ENCODE results near the gene TXNIP. TPM values are rescaled to one million over a fixed set of nuclear protein-coding genes. Genes with fewer than 3 reads are reported as not detected.

TXNIP gene
- total and polyA plus RNA-seq, 2 experiments from 2014 or later = 22.8 to 29.1 TPM

DNA sequence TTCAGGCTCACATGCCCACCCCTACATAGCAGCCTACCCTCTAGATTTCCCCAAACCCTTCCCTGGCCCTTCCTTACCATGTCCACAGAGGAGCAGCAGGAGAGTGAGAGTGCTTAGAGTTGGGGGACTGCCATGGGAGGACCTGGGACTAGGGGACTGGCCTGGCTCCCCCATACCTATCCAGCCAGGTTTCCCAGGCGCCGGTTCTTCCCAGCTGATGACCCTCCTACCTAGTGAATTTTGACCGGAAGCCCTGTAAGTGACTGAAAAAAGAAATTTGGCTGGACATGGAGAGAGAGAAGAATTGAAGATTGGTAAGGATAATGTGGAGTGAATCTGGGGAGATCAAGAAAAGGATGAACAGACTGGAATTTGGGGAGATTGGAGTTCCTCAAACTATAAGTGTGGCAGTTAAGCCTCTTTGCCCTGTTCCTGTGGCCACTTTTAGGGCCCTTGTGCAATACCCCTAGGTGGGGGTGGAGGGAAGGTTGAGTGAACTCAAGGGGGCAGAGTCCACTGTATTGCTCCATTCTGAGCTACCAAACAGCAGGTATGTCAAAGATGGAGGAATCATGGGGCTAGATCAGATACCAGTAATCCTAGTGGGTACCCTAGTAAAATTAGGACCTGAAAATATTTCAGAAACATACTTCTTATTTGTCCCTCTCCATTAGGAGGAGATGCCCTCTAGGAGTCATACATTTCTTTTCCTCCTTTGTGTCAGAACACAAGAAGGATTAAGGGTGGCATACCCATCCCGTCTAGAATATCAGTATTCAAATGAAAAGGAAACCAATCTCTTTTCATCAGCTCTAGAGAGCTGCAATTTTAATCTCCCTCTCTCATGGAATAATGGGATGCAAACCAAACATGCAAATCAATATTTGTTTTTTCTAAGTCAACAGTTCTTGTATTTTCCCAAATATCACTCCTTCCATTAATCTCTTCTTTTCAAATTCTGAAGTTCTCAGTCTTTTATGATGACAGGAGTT, 24.0 kb upstream of the TXNIP start:
- Histone ChIP-seq H4K20me1 (replicated peaks; ENCODE audit: insufficient read depth) (no peaks in the 10 kb centered on the region), H3K27ac (ENCODE audit: low read depth) (no peak overlapping the region), H3K4me1 (ENCODE audit: insufficient read depth) (peaks cover 21% of the 10 kb centered on the region), H3K4me2 (peak overlapping the region; percentile 79), H3K36me3 (ENCODE audit: insufficient read depth) (no peaks in the 10 kb centered on the region), H2AFZ (peak overlapping the region; percentile 100), H3F3A (replicated peaks; ENCODE audit: low read depth) (peaks cover 3% of the 10 kb centered on the region; the same call in 1 of the 2 replicates), H3K79me2 (replicated peaks; ENCODE audit: insufficient read depth) (no peaks in the 10 kb centered on the region), H3K4me3 (peak overlapping the region; percentile 67), H3K9me2 (ENCODE audit: insufficient read depth) (no peaks in the 10 kb centered on the region), H3K27me3 (ENCODE audit: insufficient read depth) (peaks cover 48% of the 10 kb centered on the region)
- no peak for TF ChIP-seq ZNF331 (CRISPR knock-in tag; IDR thresholded peaks at IDR 0.05; ENCODE audit: low read depth)
- TF ChIP-seq, protein P1, sequence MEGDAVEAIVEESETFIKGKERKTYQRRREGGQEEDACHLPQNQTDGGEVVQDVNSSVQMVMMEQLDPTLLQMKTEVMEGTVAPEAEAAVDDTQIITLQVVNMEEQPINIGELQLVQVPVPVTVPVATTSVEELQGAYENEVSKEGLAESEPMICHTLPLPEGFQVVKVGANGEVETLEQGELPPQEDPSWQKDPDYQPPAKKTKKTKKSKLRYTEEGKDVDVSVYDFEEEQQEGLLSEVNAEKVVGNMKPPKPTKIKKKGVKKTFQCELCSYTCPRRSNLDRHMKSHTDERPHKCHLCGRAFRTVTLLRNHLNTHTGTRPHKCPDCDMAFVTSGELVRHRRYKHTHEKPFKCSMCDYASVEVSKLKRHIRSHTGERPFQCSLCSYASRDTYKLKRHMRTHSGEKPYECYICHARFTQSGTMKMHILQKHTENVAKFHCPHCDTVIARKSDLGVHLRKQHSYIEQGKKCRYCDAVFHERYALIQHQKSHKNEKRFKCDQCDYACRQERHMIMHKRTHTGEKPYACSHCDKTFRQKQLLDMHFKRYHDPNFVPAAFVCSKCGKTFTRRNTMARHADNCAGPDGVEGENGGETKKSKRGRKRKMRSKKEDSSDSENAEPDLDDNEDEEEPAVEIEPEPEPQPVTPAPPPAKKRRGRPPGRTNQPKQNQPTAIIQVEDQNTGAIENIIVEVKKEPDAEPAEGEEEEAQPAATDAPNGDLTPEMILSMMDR (conservative IDR thresholded peaks at IDR 0.05; ENCODE audit: low read depth in 2 of 2) = peak in 1 of 2 experiments; percentile 17; a peak in 2 of 4 replicates
- Mint-ChIP-seq H3K36me3 (ENCODE audit: low read depth) (no peaks in the 10 kb centered on the region), H3K4me1 (peaks cover 15% of the 10 kb centered on the region), H3K9me3 (no peaks in the 10 kb centered on the region), H3K4me3 (peak overlapping the region; percentile 63), H3K27ac (no peak overlapping the region), H3K27me3 (ENCODE audit: insufficient read depth, low read depth, poor library complexity) (peaks cover 21% of the 10 kb centered on the region)
- ATAC-seq (peak; percentile 13; the same call in 1 of the 3 replicates), DNase-seq (ENCODE audit: low spot score) (peak; percentile 27)

DNA sequence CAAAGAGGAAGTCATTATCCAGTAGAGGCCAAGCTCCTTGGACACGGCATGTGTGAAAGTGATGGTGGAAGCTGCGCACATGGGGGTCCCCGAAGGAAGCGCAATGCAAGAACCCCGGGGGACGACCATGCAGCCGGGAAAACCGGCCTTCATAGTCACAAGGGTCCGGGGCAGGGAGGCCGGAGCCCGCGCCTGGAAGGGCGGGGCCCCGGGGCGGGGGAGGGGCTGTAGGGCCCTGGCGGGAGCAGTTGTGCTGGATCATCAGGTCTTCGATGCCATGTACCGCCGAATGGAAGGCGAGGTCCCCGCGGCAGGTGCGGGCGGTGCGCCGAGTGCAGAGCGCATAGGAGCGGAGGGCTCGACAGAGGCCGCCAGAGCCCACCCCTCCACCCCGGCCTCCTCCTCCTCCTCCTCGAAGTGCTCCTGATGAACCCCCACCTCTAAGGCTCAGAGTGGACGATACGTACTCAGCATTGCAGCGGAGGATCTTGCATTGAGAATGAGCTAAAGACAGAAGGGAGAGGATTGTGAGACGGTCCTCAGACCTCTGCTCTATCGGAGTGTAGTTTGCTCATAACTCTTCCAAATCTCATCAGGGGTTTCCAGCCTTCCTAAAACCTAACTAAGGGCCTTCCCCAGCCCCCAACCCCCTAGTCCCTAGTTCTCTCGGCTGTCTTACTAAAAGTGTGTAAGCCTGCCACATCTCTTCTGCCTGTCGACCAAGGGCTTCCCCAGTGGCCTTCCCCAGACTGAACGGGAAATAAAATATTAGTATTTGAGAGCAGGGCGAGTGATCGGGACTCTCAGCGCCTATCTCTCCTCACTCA, 23.1 kb upstream of the TXNIP start:
- Histone ChIP-seq H3K4me2 (peak overlapping the region; percentile 79), H3K4me3 (peak overlapping the region; percentile 67), H3K4me1 (ENCODE audit: insufficient read depth) (peaks cover 21% of the 10 kb centered on the region), H3K27ac (ENCODE audit: low read depth) (no peak overlapping the region), H3F3A (replicated peaks; ENCODE audit: low read depth) (peaks cover 3% of the 10 kb centered on the region; the same call in 1 of the 2 replicates), H4K20me1 (replicated peaks; ENCODE audit: insufficient read depth) (no peaks in the 10 kb centered on the region), H3K36me3 (ENCODE audit: insufficient read depth) (no peaks in the 10 kb centered on the region), H2AFZ (peak overlapping the region; percentile 100), H3K27me3 (ENCODE audit: insufficient read depth) (peaks cover 48% of the 10 kb centered on the region), H3K9me2 (ENCODE audit: insufficient read depth) (no peaks in the 10 kb centered on the region), H3K79me2 (replicated peaks; ENCODE audit: insufficient read depth) (no peaks in the 10 kb centered on the region)
- TF ChIP-seq, protein P1 (conservative IDR thresholded peaks at IDR 0.05; ENCODE audit: low read depth in 2 of 2) = peak in 1 of 2 experiments; percentile 39; a peak in 2 of 4 replicates
- TF ChIP-seq EZH2 (IDR thresholded peaks at IDR 0.05; ENCODE audit: low read depth, unreplicated experiment) (peak; percentile 29), NANOG (IDR thresholded peaks at IDR 0.05; ENCODE audit: borderline replicate concordance) (no peak)
- Mint-ChIP-seq H3K27me3 (ENCODE audit: insufficient read depth, low read depth, poor library complexity) (peaks cover 21% of the 10 kb centered on the region), H3K4me1 (peaks cover 15% of the 10 kb centered on the region), H3K36me3 (ENCODE audit: low read depth) (no peaks in the 10 kb centered on the region), H3K27ac (no peak overlapping the region), H3K9me3 (no peaks in the 10 kb centered on the region), H3K4me3 (peak overlapping the region; percentile 63)
- DNase-seq (ENCODE audit: low spot score) (peak; percentile 82), ATAC-seq (peak; percentile 95)
